Hematopoietic multipotent progenitor cell (in vitro differentiated cells): ENCODE results near the gene COL9A3. TPM values are rescaled to one million over a fixed set of nuclear protein-coding genes. Genes with fewer than 3 reads are reported as not detected.
A peak's percentile ranks its signal among the peaks of the same experiment; 100 is the strongest.

Source experiments
- DNase-seq, 3 donors: peaks; one replicate each; pipeline ENCODE4 v3.0.0-alpha.2; 2011 to 2015; ENCODE audit warnings: low read depth in 2 of 3, low spot score in 2 of 3
- total RNA-seq: library from RNA; depleted of rRNA; stranded (reverse); fragments of >200 nt; gene quantifications from one replicate; pipeline ENCODE4 v1.2.3, GENCODE V29; 2012

Gene COL9A3
- total RNA-seq, 1 donor = 0.27 TPM

DNA sequence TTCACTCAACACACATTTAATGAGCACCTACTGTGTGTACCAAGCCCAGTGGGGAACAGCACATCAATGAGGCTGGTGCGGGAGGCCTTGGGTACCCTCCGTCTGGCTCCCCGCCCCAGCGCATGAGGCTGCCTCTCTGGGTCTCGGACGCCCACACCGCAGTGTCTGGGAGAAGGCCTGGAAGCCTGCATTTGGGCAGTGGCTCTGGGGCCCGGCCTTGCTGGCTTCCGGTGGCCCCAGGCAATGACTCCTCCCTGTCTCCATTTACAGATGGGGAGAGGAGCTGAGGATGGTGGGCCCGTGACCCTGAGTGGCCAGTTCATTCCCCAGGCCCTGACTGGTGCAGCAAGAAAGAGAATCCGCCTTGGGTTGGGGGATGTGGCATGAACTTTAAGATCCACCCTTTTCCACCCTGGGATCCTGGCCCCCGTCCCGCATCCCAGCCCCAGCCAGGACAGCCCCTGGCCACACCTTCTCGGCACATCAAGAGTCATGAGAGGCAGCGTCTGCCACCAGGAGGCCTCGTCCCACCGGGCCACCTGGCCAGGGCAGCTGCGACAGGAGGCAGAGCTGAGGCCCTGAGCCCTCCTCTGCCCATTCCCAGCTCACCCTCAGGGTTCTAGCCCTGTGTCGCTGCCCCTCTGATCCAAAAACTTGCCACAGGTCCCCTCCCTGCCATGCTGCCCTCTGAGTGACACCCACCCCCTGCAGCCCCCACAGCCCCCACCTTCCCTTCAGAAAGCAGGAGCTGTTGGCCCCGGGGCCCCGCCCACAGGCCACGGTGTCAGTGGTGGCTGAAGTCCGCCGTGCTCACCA is 38.0 kb upstream of the COL9A3 start:
- no peak for DNase-seq

- DNase-seq = no peak
These were observed 37.5 kb upstream of the COL9A3 start for GRCh38 chr20:62779417-62779685.

GRCh38 chr20:62780204-62780603 is 36.6 kb upstream of the COL9A3 start:
- no peak for DNase-seq

DNA sequence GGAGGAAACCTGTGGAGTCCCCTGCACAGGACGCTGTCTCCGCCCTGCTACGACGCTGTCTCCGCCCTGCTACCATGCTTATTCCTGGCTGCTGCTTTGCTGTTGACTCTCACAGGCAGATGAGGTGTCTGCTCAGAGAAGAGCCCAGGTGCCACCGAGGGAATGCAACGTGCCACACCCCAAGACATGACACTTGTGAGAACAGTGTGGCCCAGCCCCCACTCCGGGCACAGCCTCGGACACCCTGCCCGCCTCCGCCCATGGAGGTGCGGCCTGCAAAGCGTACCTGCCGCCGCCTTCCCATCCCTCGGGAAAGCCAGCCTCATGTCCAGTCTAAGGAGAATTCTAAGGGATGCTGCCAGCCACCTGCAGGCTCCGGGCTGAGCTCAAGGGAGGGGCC is 36.2 kb upstream of the COL9A3 start:
- no peak for DNase-seq

DNA sequence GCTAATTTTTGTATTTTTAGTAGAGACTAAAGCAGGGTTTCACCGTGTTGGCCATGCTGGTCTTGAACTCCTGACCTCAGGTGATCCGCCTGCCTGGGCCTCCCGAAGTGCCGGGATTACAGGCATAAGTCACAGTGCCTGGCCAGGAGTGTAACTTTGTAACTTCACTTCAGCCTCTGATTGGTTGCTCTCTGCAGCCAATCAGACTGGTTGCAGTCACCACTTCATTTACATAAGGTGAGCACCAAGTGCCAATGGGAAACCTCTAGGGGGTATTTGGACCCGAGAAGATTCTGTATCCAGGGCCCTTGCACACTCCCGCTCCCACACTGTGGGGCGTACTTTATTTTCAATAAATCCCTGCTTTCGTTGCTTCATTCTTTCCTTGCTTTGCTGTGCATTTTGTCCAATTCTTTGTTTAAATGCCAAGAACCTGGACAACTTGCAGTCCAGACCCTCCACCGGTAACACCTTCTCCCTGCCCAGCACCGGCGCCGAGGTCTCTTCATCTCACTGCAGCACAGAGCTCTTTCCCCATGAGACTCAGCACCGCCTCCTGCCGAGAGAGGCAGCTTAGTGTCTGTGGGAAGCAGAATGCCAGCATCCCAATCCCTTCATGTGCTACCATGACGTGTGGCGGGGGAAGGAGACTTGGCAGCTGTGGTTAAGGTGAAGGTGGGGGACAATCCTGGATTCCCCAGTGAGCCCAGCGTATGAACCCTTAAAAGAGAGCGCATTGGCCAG is 34.5 kb upstream of the COL9A3 start:
- no peak for DNase-seq

DNA sequence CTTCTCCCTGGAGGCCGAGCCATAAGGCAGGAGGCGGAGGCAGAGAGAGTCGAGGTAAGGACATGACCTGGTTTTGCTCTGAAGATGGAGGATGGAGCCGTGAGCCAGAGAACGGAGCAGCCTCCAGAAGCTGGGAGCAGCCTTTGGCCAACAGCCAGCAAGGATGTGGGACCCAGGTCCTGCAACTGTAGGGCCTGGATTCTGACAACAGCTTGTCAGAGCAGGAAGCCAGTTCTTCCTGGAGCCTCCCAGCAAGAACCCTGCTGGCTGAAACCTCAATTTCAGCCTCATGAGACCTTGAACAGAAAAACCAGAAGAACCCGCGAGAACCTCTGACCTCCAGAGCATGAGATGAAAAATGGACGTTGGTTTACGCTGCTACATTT is 34.0 kb upstream of the COL9A3 start:
- DNase-seq = no peak

- no peak for DNase-seq
These were observed 32.4 kb upstream of the COL9A3 start for GRCh38 chr20:62784497-62784896.

- DNase-seq = no peak
These were observed 31.5 kb upstream of the COL9A3 start for GRCh38 chr20:62785393-62785792.

DNA sequence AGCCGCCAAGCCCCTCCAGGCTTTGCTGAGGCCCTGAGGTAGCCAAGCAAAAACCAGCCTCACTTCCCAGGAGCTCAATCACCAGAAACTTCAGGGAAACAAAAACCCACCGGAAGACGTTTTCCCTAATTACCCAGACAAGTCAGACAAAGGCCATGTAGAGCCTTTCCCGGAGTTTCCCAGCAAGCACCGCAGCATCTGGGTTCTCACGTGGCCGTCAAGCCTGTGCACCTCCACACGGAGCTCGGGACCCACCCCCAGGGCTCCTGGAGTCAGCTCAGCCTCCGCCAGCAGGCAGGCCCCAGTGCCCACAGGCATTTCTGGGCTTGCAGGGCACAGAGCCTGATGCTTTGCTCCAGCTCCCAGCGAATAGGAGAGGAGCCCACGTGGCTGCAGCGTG is 30.7 kb upstream of the COL9A3 start:
- no peak for DNase-seq

DNA sequence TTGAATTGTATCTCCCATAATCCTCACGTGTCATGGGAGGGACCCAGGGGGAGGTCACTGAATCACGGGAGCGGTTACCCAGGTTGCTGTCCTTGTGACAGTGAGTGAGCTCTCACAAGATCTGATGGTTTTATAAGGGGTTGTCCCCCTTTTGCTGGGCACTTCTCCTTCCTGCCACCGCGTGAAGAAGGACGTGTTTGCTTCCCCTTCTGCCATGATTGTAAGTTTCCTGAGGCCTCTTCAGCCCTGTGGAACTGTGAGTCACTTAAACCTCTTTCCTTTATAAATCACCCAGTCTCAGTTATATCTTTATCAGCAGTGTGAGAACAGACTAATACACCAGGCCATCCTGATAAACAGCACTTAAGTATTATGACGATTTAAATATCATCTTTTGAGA is 29.5 kb upstream of the COL9A3 start:
- peak in 1 of 3 donors; percentile 45 for DNase-seq

DNA sequence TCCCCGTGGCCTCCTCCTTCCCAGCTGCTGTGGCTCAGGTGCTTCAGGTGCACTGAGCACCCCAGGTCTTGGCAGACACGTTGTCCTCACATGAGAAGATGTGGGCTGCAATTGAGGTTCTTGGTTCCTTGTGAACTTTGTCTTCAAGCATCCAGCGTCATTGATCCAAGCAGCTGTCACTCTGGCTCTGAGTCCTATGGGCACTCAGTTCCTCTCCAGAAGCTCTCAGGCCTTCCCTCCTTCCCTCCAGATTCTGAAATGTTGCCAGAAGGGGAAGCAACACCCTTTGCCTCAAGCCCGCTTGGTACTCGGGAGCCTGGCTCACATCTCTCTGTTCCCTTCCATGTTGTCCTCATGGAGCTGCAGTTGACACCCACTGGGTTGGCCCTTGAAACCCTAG is 29.0 kb upstream of the COL9A3 start:
- DNase-seq = no peak

DNA sequence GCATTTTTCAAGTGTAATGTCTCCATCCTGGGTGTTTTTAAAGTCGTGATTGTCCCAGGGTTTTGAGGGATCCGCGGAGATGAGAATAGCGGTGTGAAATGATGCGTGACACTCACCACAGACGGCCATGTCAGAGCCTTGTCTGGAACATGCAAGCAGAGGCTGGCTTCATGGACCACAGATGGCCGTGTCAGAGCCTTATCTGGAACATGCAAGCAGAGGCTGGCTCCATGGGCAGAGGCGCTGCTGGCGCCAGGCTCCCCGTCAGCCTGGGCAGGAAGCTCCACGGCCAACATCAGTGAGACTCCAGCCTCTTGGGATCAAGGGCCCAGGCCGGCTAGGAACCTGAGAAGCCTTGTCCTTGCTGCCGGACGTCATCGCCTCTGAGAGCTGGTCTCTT is 28.2 kb upstream of the COL9A3 start:
- DNase-seq = peak in 1 of 3 donors; percentile 37

- DNase-seq = no peak
These were observed 26.8 kb upstream of the COL9A3 start for GRCh38 chr20:62790075-62790474.

- peak; percentile 55 to 87 (median 84) for DNase-seq
These were observed 25.3 kb upstream of the COL9A3 start for GRCh38 chr20:62791301-62792181.

GRCh38 chr20:62792182-62792939 is 24.5 kb upstream of the COL9A3 start:
- no peak for DNase-seq

DNA sequence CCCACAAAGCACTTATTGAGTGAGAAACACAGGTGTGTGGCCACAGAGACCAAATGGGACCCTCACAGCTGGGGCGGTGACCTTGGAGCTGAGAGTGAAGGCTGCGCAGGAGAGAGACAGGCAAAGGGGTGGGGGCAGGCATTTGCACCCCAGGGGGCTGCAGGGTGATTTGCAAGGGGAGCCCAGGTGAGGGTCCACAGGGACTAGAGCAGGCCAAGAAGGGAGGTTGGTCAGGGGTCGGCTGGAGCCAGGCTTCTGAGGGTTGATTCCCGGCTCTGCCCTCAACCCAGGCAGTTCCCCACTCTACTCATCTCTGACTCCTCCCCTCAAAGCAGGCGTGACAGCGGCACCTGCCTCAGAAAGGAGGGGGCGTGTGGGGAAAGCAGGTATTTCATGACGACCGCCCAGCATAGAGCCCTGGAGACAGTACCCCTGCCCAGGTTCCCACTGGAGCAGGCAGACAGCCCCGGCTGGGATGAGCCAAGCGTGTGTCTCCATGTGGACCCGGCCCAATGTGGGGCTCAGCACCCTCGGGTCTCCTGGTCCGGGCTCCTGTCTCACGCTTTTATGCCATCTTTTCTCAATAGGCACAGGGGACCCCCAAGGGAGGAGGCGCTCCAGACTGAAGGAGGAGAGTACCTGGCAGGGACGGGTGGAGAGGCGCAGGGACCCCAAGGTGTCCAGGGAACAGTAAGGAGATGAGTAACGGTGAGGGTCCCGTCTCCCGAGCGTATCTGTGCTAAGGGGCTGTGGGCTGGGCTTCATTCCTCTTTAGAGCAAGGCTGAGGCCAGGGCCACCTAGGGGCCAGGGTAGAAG is 23.7 kb upstream of the COL9A3 start:
- no peak for DNase-seq

GRCh38 chr20:62793757-62794006 is 23.2 kb upstream of the COL9A3 start:
- no peak for DNase-seq

GRCh38 chr20:62794007-62794724 is 22.7 kb upstream of the COL9A3 start:
- DNase-seq = peak; percentile 87 to 95 (median 94)

GRCh38 chr20:62795023-62795761 is 21.7 kb upstream of the COL9A3 start:
- peak in 2 of 3 donors; percentile 53 to 55 for DNase-seq
